Gastroesophageal sphincter (tissue), 4 donors: Measurements from ENCODE around the gene GATAD2A. TPM values are rescaled to one million over a fixed set of nuclear protein-coding genes. Genes with fewer than 3 reads are reported as not detected.

Source experiments
- ATAC-seq: fragments of 150-250 bp; one replicate; pipeline ENCODE4 v1.9.1; 2016; ENCODE audit warnings: mild to moderate bottlenecking, moderate library complexity
- H3K27ac ChIP-seq, 4 donors: fragments of 200-600 bp; sonication (generic) in 3 of 4; 1 replicate in 3 of 4; 2 replicates in 1 of 4; pipeline ENCODE4 v1.5.1; 2016 to 2019
- H3K27me3 ChIP-seq: fragments of 200-600 bp; sonication (generic); one replicate; pipeline ENCODE4 v1.5.1; 2019
- H3K36me3 ChIP-seq, 2 donors: fragments of 200-600 bp; sonication (generic); one replicate each; pipeline ENCODE4 v1.5.1; 2019; ENCODE audit warnings: control low read depth in 1 of 2
- H3K4me1 ChIP-seq, 3 donors: fragments of 200-600 bp; sonication (generic); 1 replicate in 2 of 3; 2 replicates in 1 of 3; pipeline ENCODE4 v1.5.1; 2016 to 2019; ENCODE audit warnings: control low read depth in 2 of 3
- H3K4me3 ChIP-seq, 2 donors: fragments of 200-600 bp; sonication (generic); one replicate each; pipeline ENCODE4 v1.5.1; 2019; ENCODE audit warnings: mild to moderate bottlenecking in 1 of 2, moderate library complexity in 1 of 2
- H3K9me3 ChIP-seq, 3 donors: fragments of 200-600 bp; sonication (generic); one replicate each; pipeline ENCODE4 v1.5.1; 2017 to 2019; ENCODE audit warnings: control low read depth in 2 of 3
- EP300 ChIP-seq: sonication (generic); formaldehyde crosslinking; IDR thresholded peaks from one replicate; pipeline ENCODE4 v1.6.1; 2017; ENCODE audit warnings: antibody characterized with exemption, mild to moderate bottlenecking
- POLR2A ChIP-seq, 2 donors: fragments of 450-650 bp; IDR thresholded peaks; one replicate each; pipeline ENCODE4 v1.6.1; 2017; ENCODE audit warnings: antibody characterized with exemption in 2 of 2, mild to moderate bottlenecking in 2 of 2, moderate library complexity in 1 of 2
- POLR2AphosphoS5 ChIP-seq: sonication (generic); formaldehyde crosslinking; IDR thresholded peaks from one replicate; pipeline ENCODE4 v1.6.1; 2017; ENCODE audit warnings: antibody characterized with exemption
- WGBS, 2 donors: methylation state at CpG; one replicate each; pipeline ENCODE4 v1.1.5; 2018; ENCODE audit warnings: low coverage in 1 of 2; 5-methylcytosine and 5-hydroxymethylcytosine counted together
- total RNA-seq, 4 donors: library from RNA; depleted of rRNA; stranded (reverse); fragments of >200 nt; gene quantifications; one replicate each; pipeline ENCODE4 v1.1.0, GENCODE V29; 2016
- TF ChIP-seq, protein P1 (sequence below), 4 experiments: fragments of 200-600 bp in 2 of 4; fragments of 450-650 bp in 2 of 4; sonication (generic) in 1 of 4; IDR thresholded peaks; one replicate each; pipeline ENCODE4 v1.5.1; 2017 to 2019; ENCODE audit warnings: antibody characterized with exemption in 4 of 4, mild to moderate bottlenecking in 2 of 4, moderate library complexity in 2 of 4

Gene GATAD2A
- total RNA-seq, 4 donors from 2014 or later: 30.9 to 69.0 (median 36.6) TPM

DNA sequence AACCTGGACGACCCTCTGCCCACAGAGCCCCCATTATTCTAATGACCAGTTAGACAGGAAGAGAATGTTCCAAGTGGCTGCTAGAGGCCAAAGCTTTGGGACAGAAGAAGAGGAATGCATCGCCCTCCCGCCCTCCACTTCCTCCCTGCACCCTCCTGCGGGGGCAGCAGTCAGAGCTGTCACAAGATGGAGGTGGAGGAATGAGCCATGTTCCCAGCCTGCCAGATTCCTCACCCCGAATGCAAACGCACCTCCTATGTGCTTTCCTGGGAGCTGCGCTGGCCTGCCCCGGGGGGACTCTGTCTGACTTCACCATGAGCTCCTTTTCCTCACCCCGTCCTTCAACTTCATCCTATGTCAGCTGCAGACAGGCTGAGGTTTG is 124.9 kb downstream of the GATAD2A start:
- no peak for TF ChIP-seq EP300
- TF ChIP-seq POLR2AphosphoS5: no peak
- no peak for TF ChIP-seq POLR2A (IDR thresholded peaks at IDR 0.05)
- TF ChIP-seq, protein P1, sequence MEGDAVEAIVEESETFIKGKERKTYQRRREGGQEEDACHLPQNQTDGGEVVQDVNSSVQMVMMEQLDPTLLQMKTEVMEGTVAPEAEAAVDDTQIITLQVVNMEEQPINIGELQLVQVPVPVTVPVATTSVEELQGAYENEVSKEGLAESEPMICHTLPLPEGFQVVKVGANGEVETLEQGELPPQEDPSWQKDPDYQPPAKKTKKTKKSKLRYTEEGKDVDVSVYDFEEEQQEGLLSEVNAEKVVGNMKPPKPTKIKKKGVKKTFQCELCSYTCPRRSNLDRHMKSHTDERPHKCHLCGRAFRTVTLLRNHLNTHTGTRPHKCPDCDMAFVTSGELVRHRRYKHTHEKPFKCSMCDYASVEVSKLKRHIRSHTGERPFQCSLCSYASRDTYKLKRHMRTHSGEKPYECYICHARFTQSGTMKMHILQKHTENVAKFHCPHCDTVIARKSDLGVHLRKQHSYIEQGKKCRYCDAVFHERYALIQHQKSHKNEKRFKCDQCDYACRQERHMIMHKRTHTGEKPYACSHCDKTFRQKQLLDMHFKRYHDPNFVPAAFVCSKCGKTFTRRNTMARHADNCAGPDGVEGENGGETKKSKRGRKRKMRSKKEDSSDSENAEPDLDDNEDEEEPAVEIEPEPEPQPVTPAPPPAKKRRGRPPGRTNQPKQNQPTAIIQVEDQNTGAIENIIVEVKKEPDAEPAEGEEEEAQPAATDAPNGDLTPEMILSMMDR (IDR thresholded peaks at IDR 0.05): no peak
- ATAC-seq: no peak
- H3K9me3 ChIP-seq: no peaks in the 10 kb centered on the region
- peaks cover 0 to 37% of the 10 kb centered on the region in 2 donors for H3K36me3 ChIP-seq
- WGBS, 2 donors: 57 to 77% methylated on average over 4 of the region's 9 CpGs
- H3K27ac ChIP-seq: no peak overlapping the region
- no peak overlapping the region for H3K4me3 ChIP-seq
- H3K27me3 ChIP-seq: no peaks in the 10 kb centered on the region
- H3K4me1 ChIP-seq: peaks cover 0 to 45% (median 0%) of the 10 kb centered on the region in 3 donors

DNA sequence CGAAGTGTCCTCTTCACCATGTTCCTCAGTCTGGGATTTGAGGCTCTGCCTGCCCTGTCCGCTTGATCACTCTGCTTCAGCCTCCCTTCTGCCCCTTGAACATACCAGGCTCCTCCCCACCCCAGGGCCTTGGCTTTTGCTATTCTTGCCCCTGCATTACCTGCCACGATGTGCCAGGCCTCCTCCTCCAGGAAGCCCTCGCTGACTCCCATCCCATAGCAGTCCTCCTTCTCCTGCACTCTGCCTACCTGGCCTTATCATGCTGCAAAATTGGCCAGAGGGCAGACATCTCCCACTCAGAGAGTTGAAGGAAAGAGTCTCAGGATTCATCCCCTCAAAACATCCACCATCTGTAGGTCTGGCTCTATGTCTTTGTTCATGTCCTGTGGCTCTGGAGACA is 125.4 kb downstream of the GATAD2A start:
- no peaks in the 10 kb centered on the region for H3K9me3 ChIP-seq
- no peak overlapping the region for H3K27ac ChIP-seq
- peaks cover 0 to 37% of the 10 kb centered on the region in 2 donors for H3K36me3 ChIP-seq
- no peak for ATAC-seq
- no peak overlapping the region for H3K4me3 ChIP-seq
- H3K27me3 ChIP-seq: no peaks in the 10 kb centered on the region
- WGBS, 2 donors: 86% methylated on average over 4 of the region's 4 CpGs; no CpG with 5 or more reads in 1 of the 2 donors
- H3K4me1 ChIP-seq: peaks cover 0 to 40% (median 0%) of the 10 kb centered on the region in 3 donors
- TF ChIP-seq POLR2A (IDR thresholded peaks at IDR 0.05) (no peak), POLR2AphosphoS5 (no peak), EP300 (no peak)
- TF ChIP-seq, protein P1 (IDR thresholded peaks at IDR 0.05): no peak

DNA sequence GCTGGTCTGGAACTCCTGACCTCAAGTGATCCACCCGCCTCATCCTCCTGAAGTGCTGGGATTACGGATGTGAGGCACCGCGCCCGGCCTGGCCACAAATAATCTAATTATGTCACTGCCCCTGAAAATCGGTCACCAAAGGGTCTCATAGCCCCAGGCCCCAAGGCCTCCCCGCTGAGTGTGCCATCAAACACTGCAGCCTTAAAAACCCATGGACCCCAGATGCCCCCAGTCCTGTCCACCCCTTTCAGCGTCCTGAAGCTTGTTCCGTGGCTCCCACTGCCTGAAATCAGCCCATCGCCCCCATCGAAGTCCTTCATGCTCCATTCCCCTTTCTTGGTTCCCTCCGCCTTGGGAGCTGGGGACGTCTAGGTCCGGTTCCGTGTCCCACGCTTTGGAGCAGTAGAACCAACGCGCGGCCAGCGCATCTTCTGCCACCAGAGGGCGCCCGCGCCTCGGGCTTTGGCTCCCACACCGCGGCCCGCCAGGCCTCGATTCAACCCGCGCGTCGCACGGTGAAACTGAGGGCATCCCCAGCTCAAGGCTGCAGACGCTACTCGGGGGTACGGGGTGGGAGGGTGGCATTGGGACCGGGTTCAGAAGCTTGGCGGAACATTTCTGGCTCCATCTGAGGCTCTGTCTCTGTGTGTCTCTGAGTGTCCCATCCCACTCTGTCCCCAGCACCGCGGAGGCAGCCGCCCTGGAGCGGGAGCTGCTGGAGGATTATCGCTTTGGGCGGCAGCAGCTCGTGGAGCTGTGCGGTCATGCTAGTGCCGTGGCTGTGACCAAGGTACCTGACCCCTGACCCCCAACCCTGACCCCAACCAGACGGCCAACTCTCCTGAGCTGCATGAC is 126.7 kb downstream of the GATAD2A start:
- H3K36me3 ChIP-seq: peaks cover 0 to 27% of the 10 kb centered on the region in 2 donors
- no peaks in the 10 kb centered on the region for H3K27me3 ChIP-seq
- H3K9me3 ChIP-seq: no peaks in the 10 kb centered on the region
- H3K4me3 ChIP-seq: no peak overlapping the region
- no peak overlapping the region for H3K27ac ChIP-seq
- peaks cover 0 to 29% (median 0%) of the 10 kb centered on the region in 3 donors for H3K4me1 ChIP-seq
- 12 to 40% methylated on average over 2 to 7 of the region's 48 CpGs for whole genome bisulfite sequencing, 2 donors
- peak; percentile 75 for ATAC-seq
- no peak for TF ChIP-seq EP300
- TF ChIP-seq, protein P1 (IDR thresholded peaks at IDR 0.05): peak in 3 of 4 experiments; percentile 92 to 98 (median 93)

DNA sequence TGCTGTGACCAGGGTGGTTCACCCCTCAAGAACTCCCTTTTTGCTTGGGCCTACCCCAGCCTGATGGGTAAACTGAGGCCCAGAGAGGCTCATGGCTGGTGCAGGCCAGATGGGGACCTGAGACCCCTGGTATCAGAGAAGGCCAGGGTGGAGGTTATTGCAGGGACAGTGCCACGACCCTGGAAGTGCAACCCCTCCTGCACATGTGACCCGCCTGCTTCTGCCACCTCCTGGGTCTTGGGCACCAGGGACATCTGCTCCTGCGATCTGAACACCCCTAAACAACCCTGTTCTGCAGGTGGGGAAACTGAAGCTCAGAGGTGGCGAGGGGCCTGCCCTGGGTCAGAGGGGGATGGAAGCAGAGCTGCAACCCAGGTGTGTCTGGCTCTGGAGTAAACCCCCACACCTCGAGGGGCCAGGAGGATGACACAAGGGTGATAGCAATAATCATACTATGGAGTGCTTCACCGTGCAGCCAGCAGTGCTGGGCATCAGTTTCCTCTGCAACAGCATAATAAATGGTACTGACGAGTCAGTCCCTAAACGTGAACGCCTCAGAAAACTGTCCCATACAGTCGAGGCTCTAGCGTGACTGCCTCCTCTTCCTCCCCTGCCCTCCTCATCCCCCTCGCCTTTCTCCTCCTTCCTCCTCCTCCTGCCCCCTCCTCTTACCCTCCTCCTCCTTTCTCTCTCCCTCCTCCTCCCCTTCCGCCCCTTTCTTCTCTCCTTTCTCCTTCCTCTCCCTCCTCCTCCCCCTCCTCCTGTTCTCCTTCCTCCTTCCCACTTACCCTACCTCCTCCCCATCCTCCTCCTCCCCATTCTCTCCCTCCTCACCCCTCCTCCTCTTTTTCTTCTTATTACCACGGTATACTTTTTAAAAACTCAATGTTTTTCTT is 127.6 kb downstream of the GATAD2A start:
- Histone ChIP-seq H3K4me3 (no peak overlapping the region), H3K4me1 (peaks cover 0 to 36% (median 2%) of the 10 kb centered on the region in 3 donors), H3K27ac (no peak overlapping the region), H3K9me3 (no peaks in the 10 kb centered on the region), H3K27me3 (peaks cover 8% of the 10 kb centered on the region), H3K36me3 (peaks cover 0 to 18% of the 10 kb centered on the region in 2 donors)
- no peak for TF ChIP-seq POLR2A (IDR thresholded peaks at IDR 0.05)
- TF ChIP-seq EP300: no peak
- TF ChIP-seq, protein P1 (IDR thresholded peaks at IDR 0.05): no peak
- no peak for TF ChIP-seq POLR2AphosphoS5
- 56% methylated on average over 7 to 11 of the region's 14 CpGs for WGBS, 2 donors
- ATAC-seq: peak; percentile 1
